IMR-90 (cell line): ENCODE measurements around the gene PLSCR5. TPM values are rescaled to one million over a fixed set of nuclear protein-coding genes. Genes with fewer than 3 reads are reported as not detected.

Experiments
- ATAC-seq: fragments of 200-7000 bp; cut with Tn5 transposase; 2 replicates; pipeline ENCODE4 v1.9.1; 2020; ENCODE audit warnings: low read depth, mild to moderate bottlenecking, moderate library complexity
- BruUV-seq: library from RNA; stranded (reverse); fragments of 400-500 nt; replicated peaks from 2 replicates; lab custom pipeline; 2021; lab: Mats Ljungman, UMichigan
- CTCF ChIA-PET: fragments of 300-600 bp; formaldehyde crosslinking; extraction: SDS; loops from one replicate; lab custom pipeline; 2021; ENCODE audit warnings: antibody characterized with exemption; lab: Yijun Ruan, JAX
- POLR2A ChIA-PET: fragments of 300-600 bp; sonication (Branson Sonifier 250); formaldehyde crosslinking; loops from one replicate; lab custom pipeline; 2022; ENCODE audit warnings: antibody characterized with exemption; ENCODE audit not compliant: unreplicated experiment; lab: Charles Lee
- DNase-seq: peaks from one replicate; pipeline ENCODE4 v3.0.0; 2013
- H2AFZ ChIP-seq: replicated peaks from 2 replicates; pipeline ENCODE3; 2013; ENCODE audit warnings: low read length, mild to moderate bottlenecking; ENCODE audit not compliant: poor library complexity
- H2AK5ac ChIP-seq: 2 replicates; pipeline ENCODE4 v1.6.1; 2013; ENCODE audit warnings: low read depth, low read length, inconsistent platforms
- H2AK9ac ChIP-seq: replicated peaks from 2 replicates; pipeline ENCODE3; 2013; ENCODE audit warnings: mild to moderate bottlenecking, low read depth, low read length, moderate library complexity; ENCODE audit not compliant: poor library complexity
- H2BK120ac ChIP-seq: 2 replicates; pipeline ENCODE4 v1.6.1; 2013; ENCODE audit warnings: low read depth, low read length, inconsistent platforms
- H2BK15ac ChIP-seq: 3 replicates; pipeline ENCODE4 v1.6.1; 2013; ENCODE audit warnings: low read depth, low read length, inconsistent platforms
- H2BK20ac ChIP-seq: 2 replicates; pipeline ENCODE4 v1.6.1; 2013; ENCODE audit warnings: low read depth, mild to moderate bottlenecking, inconsistent platforms, low read length, moderate library complexity
- H2BK5ac ChIP-seq: 2 replicates; pipeline ENCODE4 v1.6.1; 2013; ENCODE audit warnings: mild to moderate bottlenecking, low read depth, low read length, inconsistent platforms; ENCODE audit not compliant: poor library complexity, severe bottlenecking
- H3K14ac ChIP-seq: replicated peaks from 2 replicates; pipeline ENCODE4 v1.6.1; 2013; ENCODE audit warnings: low read depth, low read length, inconsistent platforms
- H3K18ac ChIP-seq: 2 replicates; pipeline ENCODE4 v1.6.1; 2013; ENCODE audit warnings: low read depth, low read length, control low read depth
- H3K23ac ChIP-seq: 2 replicates; pipeline ENCODE4 v1.6.1; 2013; ENCODE audit warnings: low read depth, low read length, inconsistent platforms
- H3K27ac ChIP-seq: 2 replicates; pipeline ENCODE4 v1.5.1; 2013; ENCODE audit warnings: mild to moderate bottlenecking, control low read depth, low read length; ENCODE audit not compliant: insufficient read depth
- H3K27me3 ChIP-seq: 2 replicates; pipeline ENCODE4 v1.6.1; 2013; ENCODE audit warnings: low read length; ENCODE audit not compliant: control insufficient read depth, insufficient read depth
- H3K36me3 ChIP-seq: 2 replicates; pipeline ENCODE4 v1.6.1; 2013; ENCODE audit warnings: low read length, mixed read lengths; ENCODE audit not compliant: control insufficient read depth, insufficient read depth
- H3K4ac ChIP-seq: 2 replicates; pipeline ENCODE4 v1.6.1; 2013; ENCODE audit warnings: low read depth, low read length, inconsistent platforms
- H3K4me1 ChIP-seq: 2 replicates; pipeline ENCODE4 v1.6.1; 2013; ENCODE audit warnings: low read length, mixed read lengths; ENCODE audit not compliant: control insufficient read depth, insufficient read depth
- H3K4me2 ChIP-seq: 2 replicates; pipeline ENCODE4 v1.6.1; 2013; ENCODE audit warnings: low read depth, mild to moderate bottlenecking, control low read depth, low read length, moderate library complexity
- H3K4me3 ChIP-seq: 2 replicates; pipeline ENCODE4 v1.5.1; 2013; ENCODE audit warnings: low read depth, mild to moderate bottlenecking, control low read depth, low read length, moderate library complexity; ENCODE audit not compliant: insufficient read depth
- H3K56ac ChIP-seq: 2 replicates; pipeline ENCODE4 v1.6.1; 2013; ENCODE audit warnings: low read length, inconsistent platforms; ENCODE audit not compliant: insufficient read depth; ENCODE audit errors: extremely low read depth
- H3K79me1 ChIP-seq, 2 experiments: 2 replicates each; pipeline ENCODE4 v1.6.1; 2013; ENCODE audit warnings: low read length in 2 of 2, inconsistent platforms in 1 of 2, low read depth in 1 of 2
- H3K9ac ChIP-seq: 2 replicates; pipeline ENCODE4 v1.6.1; 2013; ENCODE audit warnings: low read depth, low read length, control low read depth
- H3K9me1 ChIP-seq: 2 replicates; pipeline ENCODE4 v1.6.1; 2013; ENCODE audit warnings: low read length, inconsistent platforms; ENCODE audit not compliant: insufficient read depth
- H3K9me3 ChIP-seq: 2 replicates; pipeline ENCODE4 v1.6.1; 2013; ENCODE audit warnings: low read length; ENCODE audit not compliant: control insufficient read depth, insufficient read depth
- H4K20me1 ChIP-seq: 2 replicates; pipeline ENCODE4 v1.6.1; 2013; ENCODE audit warnings: low read length, inconsistent platforms; ENCODE audit not compliant: insufficient read depth
- H4K5ac ChIP-seq: 2 replicates; pipeline ENCODE4 v1.6.1; 2013; ENCODE audit warnings: mild to moderate bottlenecking, low read depth, low read length, control low read depth
- H4K8ac ChIP-seq, 2 experiments: 2 replicates each; pipeline ENCODE4 v1.6.1; 2013; ENCODE audit warnings: low read depth in 2 of 2, low read length in 2 of 2, control low read depth in 1 of 2, inconsistent platforms in 1 of 2
- H4K91ac ChIP-seq: 2 replicates; pipeline ENCODE4 v1.6.1; 2013; ENCODE audit warnings: low read depth, low read length, inconsistent platforms; ENCODE audit not compliant: insufficient read depth
- BHLHE40 ChIP-seq: fragments of 150-350 bp; IDR thresholded peaks from 2 replicates; pipeline ENCODE4 v1.6.1; 2016; ENCODE audit warnings: mild to moderate bottlenecking, low read depth, low read length
- CTCF ChIP-seq: conservative IDR thresholded peaks from 2 replicates; pipeline ENCODE4 v1.5.1; 2012; ENCODE audit warnings: mild to moderate bottlenecking, low read depth, low read length, improper control_type of control experiment
- POLR2A ChIP-seq: IDR thresholded peaks from 2 replicates; pipeline ENCODE4 v1.6.1; 2012; ENCODE audit warnings: mild to moderate bottlenecking, low read depth, low read length
- RAD21 ChIP-seq: IDR thresholded peaks from 2 replicates; pipeline ENCODE4 v1.6.1; 2012; ENCODE audit warnings: low read length, improper control_type of control experiment
- SMC3 ChIP-seq: fragments of 150-350 bp; IDR thresholded peaks from 2 replicates; pipeline ENCODE4 v1.6.1; 2016; ENCODE audit warnings: low read depth, mild to moderate bottlenecking, antibody characterized with exemption, low read length, moderate library complexity
- dilution Hi-C: fragments of 300-500 bp; cut with HindIII; formaldehyde crosslinking; loops from one replicate; pipeline ENCODE4 v1.14.3; 2018; ENCODE audit warnings: low sequenced_read_pairs; ENCODE audit not compliant: unreplicated experiment
- in situ Hi-C: fragments of 300-500 bp; cut with MboI; formaldehyde crosslinking; loops from 3 replicates; pipeline ENCODE4 v1.14.3; 2019; ENCODE audit warnings: low sequenced_read_pairs, inconsistent platforms, mixed read lengths
- intact Hi-C: fragments of 100-400 bp; cut with micrococcal nuclease; formaldehyde crosslinking; loops from 2 replicates; pipeline ENCODE4 v1.10.0; 2022
- polyA plus RNA-seq, 3 experiments: library from polyadenylated mRNA; depleted of rRNA; stranded (reverse); fragments of >200 nt; gene quantifications; 2 replicates each; pipeline ENCODE4 v1.2.3, GENCODE V29; 2012; ENCODE audit warnings: low replicate concordance in 1 of 3
- total RNA-seq: library from RNA; depleted of rRNA; stranded (reverse); fragments of >200 nt; gene quantifications from 2 replicates; pipeline ENCODE4 v1.2.3, GENCODE V29; 2012

Gene PLSCR5
- total and polyA plus RNA-seq, 2 of the 4 experiments (the other 2 are of a cell fraction), result not detected

- H2BK15ac ChIP-seq, result no peak overlapping the region
- H4K20me1 ChIP-seq, result no peaks in the 10 kb centered on the region
- TF ChIP-seq CTCF, result peak; percentile 70
- peak; percentile 78 for TF ChIP-seq SMC3
- no peak for TF ChIP-seq BHLHE40
- no peak for TF ChIP-seq POLR2A
- TF ChIP-seq RAD21, result peak; percentile 81
- H2BK120ac ChIP-seq, result no peak overlapping the region
- peak; percentile 66; the same call in 1 of the 2 replicates for ATAC-seq
- H4K8ac ChIP-seq, result no peak overlapping the region
- no peak overlapping the region for H3K4ac ChIP-seq
- H2BK5ac ChIP-seq, result no peak overlapping the region
- no peak overlapping the region for H2AFZ ChIP-seq
- ChIA-PET POLR2A (no interaction called here), CTCF (interaction anchor here (0.6 to 2.3 kb wide), 7 partner anchors 26 to 513 kb away, joined by 3 to 12 read pairs (median 4); no protein-coding TSS in a partner anchor)
- H3K4me3 ChIP-seq, result no peak overlapping the region
- H3K9me3 ChIP-seq, result no peaks in the 10 kb centered on the region; the same call in 1 of the 2 replicates
- no peak overlapping the region for H4K5ac ChIP-seq
- no peak overlapping the region for H4K91ac ChIP-seq
- no peak overlapping the region for H3K9ac ChIP-seq
- no peak overlapping the region for H3K4me2 ChIP-seq
- no peak overlapping the region for H3K14ac ChIP-seq
- peak; percentile 73 for DNase-seq
- no peaks in the 10 kb centered on the region for H3K27me3 ChIP-seq
- H3K27ac ChIP-seq, result no peak overlapping the region
- H3K4me1 ChIP-seq, result peaks cover 2% of the 10 kb centered on the region; the same call in 1 of the 2 replicates
- in situ Hi-C loops, result loop anchor here (5.0 to 10.0 kb wide), 2 partner anchors 245 to 513 kb away; no protein-coding TSS in a partner anchor
- no peak overlapping the region for H3K18ac ChIP-seq
- intact Hi-C loops, result loop anchor here (1.0 to 2.0 kb wide), 5 partner anchors 243 to 513 kb away; no protein-coding TSS in a partner anchor
- dilution Hi-C loops, result no loop called here
- no peak overlapping the region for H2AK5ac ChIP-seq
- no peak overlapping the region for H2AK9ac ChIP-seq
- H3K36me3 ChIP-seq, result no peaks in the 10 kb centered on the region
- no peak overlapping the region for H3K56ac ChIP-seq
- H2BK20ac ChIP-seq, result no peak overlapping the region
- H3K79me1 ChIP-seq, result no peaks in the 10 kb centered on the region
- no TSS peak for BruUV-seq
- no peaks in the 10 kb centered on the region for H3K9me1 ChIP-seq
- no peak overlapping the region for H3K23ac ChIP-seq
These were observed 27.5 kb downstream of the PLSCR5 start for GRCh38 chr3:146577662-146578061.
